ENCODE measurements around the gene DCUN1D3. TPM values are rescaled to one million over a fixed set of nuclear protein-coding genes. Genes with fewer than 3 reads are reported as not detected.
A peak's percentile ranks its signal among the peaks of the same experiment; 100 is the strongest.
"Not testable (repeated sequence)": the region's sequence is repeated elsewhere in the genome, so short reads cannot be mapped to it uniquely, and the experiment has no call there.

Gene DCUN1D3
- total RNA-seq, 2 donors from 2014 or later: 3.9 to 4.0 TPM

GRCh38 chr16:20931066-20931600 lies 31.0 kb upstream of the DCUN1D3 start:
- H3K27me3 Mint-ChIP-seq: no peaks in the 10 kb centered on the region
- H3K9me3 ChIP-seq (ENCODE audit: control insufficient read depth, low read length, poor library complexity, severe bottlenecking): no peaks in the 10 kb centered on the region
- no peak overlapping the region for H3K27ac Mint-ChIP-seq
- DNase-seq (no peak), ATAC-seq (no peak)
- no peak overlapping the region for H3K4me3 Mint-ChIP-seq
- H3K4me1 Mint-ChIP-seq: no peaks in the 10 kb centered on the region
- peaks cover 3% of the 10 kb centered on the region for H3K36me3 Mint-ChIP-seq (ENCODE audit: low read depth)

GRCh38 chr16:20930365-20930690 lies 30.2 kb upstream of the DCUN1D3 start:
- peak overlapping the region; percentile 32 for H3K27ac Mint-ChIP-seq
- no peaks in the 10 kb centered on the region for H3K9me3 ChIP-seq (ENCODE audit: control insufficient read depth, low read length, poor library complexity, severe bottlenecking)
- no peaks in the 10 kb centered on the region for H3K4me1 Mint-ChIP-seq
- H3K27me3 Mint-ChIP-seq: no peaks in the 10 kb centered on the region
- ATAC-seq (no peak), DNase-seq (no peak)
- H3K4me3 Mint-ChIP-seq: no peak overlapping the region
- H3K36me3 Mint-ChIP-seq (ENCODE audit: low read depth): peaks cover 3% of the 10 kb centered on the region

GRCh38 chr16:20929676-20930364 lies 29.7 kb upstream of the DCUN1D3 start:
- H3K9me3 ChIP-seq (ENCODE audit: control insufficient read depth, low read length, poor library complexity, severe bottlenecking); H3K36me3 Mint-ChIP-seq (ENCODE audit: low read depth); H3K4me3 Mint-ChIP-seq; ATAC-seq; H3K27me3 Mint-ChIP-seq; H3K4me1 Mint-ChIP-seq; DNase-seq: not testable (repeated sequence)
- peak overlapping the region; percentile 32 for H3K27ac Mint-ChIP-seq

GRCh38 chr16:20928774-20929411 lies 28.7 kb upstream of the DCUN1D3 start:
- ATAC-seq (no peak), DNase-seq (no peak)
- H3K4me1 Mint-ChIP-seq: no peaks in the 10 kb centered on the region
- H3K36me3 Mint-ChIP-seq (ENCODE audit: low read depth): peaks cover 3% of the 10 kb centered on the region
- H3K4me3 Mint-ChIP-seq: no peak overlapping the region
- no peak overlapping the region for H3K27ac Mint-ChIP-seq
- no peaks in the 10 kb centered on the region for H3K27me3 Mint-ChIP-seq
- no peaks in the 10 kb centered on the region for H3K9me3 ChIP-seq (ENCODE audit: control insufficient read depth, low read length, poor library complexity, severe bottlenecking)

- peaks cover 5% of the 10 kb centered on the region for H3K36me3 Mint-ChIP-seq (ENCODE audit: low read depth)
- ATAC-seq: no peak
- no peaks in the 10 kb centered on the region for H3K27me3 Mint-ChIP-seq
- H3K9me3 ChIP-seq (ENCODE audit: control insufficient read depth, low read length, poor library complexity, severe bottlenecking): no peaks in the 10 kb centered on the region
- no peaks in the 10 kb centered on the region for H3K4me1 Mint-ChIP-seq
- H3K4me3 Mint-ChIP-seq: no peak overlapping the region
- no peak overlapping the region for H3K27ac Mint-ChIP-seq
- no peak for DNase-seq
Measured at GRCh38 chr16:20925751-20926150, 25.6 kb upstream of the DCUN1D3 start.

- H3K4me3 Mint-ChIP-seq: no peak overlapping the region
- H3K9me3 ChIP-seq (ENCODE audit: control insufficient read depth, low read length, poor library complexity, severe bottlenecking): no peaks in the 10 kb centered on the region
- DNase-seq (no peak), ATAC-seq (no peak)
- H3K4me1 Mint-ChIP-seq: no peaks in the 10 kb centered on the region
- peak overlapping the region; percentile 39 for H3K27ac Mint-ChIP-seq
- peaks cover 5% of the 10 kb centered on the region for H3K36me3 Mint-ChIP-seq (ENCODE audit: low read depth)
- H3K27me3 Mint-ChIP-seq: no peaks in the 10 kb centered on the region
Measured at GRCh38 chr16:20923876-20924275, 23.7 kb upstream of the DCUN1D3 start.

- Mint-ChIP-seq H3K27ac (no peak overlapping the region), H3K27me3 (no peaks in the 10 kb centered on the region), H3K4me1 (peaks cover 8% of the 10 kb centered on the region), H3K4me3 (no peak overlapping the region), H3K36me3 (ENCODE audit: low read depth) (peaks cover 7% of the 10 kb centered on the region)
- DNase-seq (no peak), ATAC-seq (no peak)
- H3K9me3 ChIP-seq (ENCODE audit: control insufficient read depth, low read length, poor library complexity, severe bottlenecking): no peaks in the 10 kb centered on the region
Measured at GRCh38 chr16:20920799-20921198, 20.6 kb upstream of the DCUN1D3 start.

- Mint-ChIP-seq H3K4me1 (peaks cover 10% of the 10 kb centered on the region), H3K36me3 (ENCODE audit: low read depth) (peaks cover 7% of the 10 kb centered on the region), H3K27me3 (no peaks in the 10 kb centered on the region), H3K27ac (no peak overlapping the region), H3K4me3 (no peak overlapping the region)
- DNase-seq (no peak), ATAC-seq (no peak)
- H3K9me3 ChIP-seq (ENCODE audit: control insufficient read depth, low read length, poor library complexity, severe bottlenecking): no peaks in the 10 kb centered on the region
Measured at GRCh38 chr16:20920091-20920490, 19.9 kb upstream of the DCUN1D3 start.

- H3K27me3 Mint-ChIP-seq: no peaks in the 10 kb centered on the region
- H3K4me1 Mint-ChIP-seq: peaks cover 10% of the 10 kb centered on the region
- no peak overlapping the region for H3K27ac Mint-ChIP-seq
- no peaks in the 10 kb centered on the region for H3K9me3 ChIP-seq (ENCODE audit: control insufficient read depth, low read length, poor library complexity, severe bottlenecking)
- H3K4me3 Mint-ChIP-seq: no peak overlapping the region
- H3K36me3 Mint-ChIP-seq (ENCODE audit: low read depth): peaks cover 7% of the 10 kb centered on the region
- no peak for DNase-seq
- ATAC-seq: no peak
Measured at GRCh38 chr16:20918486-20919239, 18.5 kb upstream of the DCUN1D3 start.

- Mint-ChIP-seq H3K4me1 (peaks cover 10% of the 10 kb centered on the region), H3K27me3 (no peaks in the 10 kb centered on the region), H3K36me3 (ENCODE audit: low read depth) (peaks cover 5% of the 10 kb centered on the region), H3K27ac (no peak overlapping the region), H3K4me3 (no peak overlapping the region)
- DNase-seq (no peak), ATAC-seq (no peak)
- no peaks in the 10 kb centered on the region for H3K9me3 ChIP-seq (ENCODE audit: control insufficient read depth, low read length, poor library complexity, severe bottlenecking)
Measured at GRCh38 chr16:20916942-20917341, 16.8 kb upstream of the DCUN1D3 start.

- no peak for DNase-seq
- no peaks in the 10 kb centered on the region for H3K9me3 ChIP-seq (ENCODE audit: control insufficient read depth, low read length, poor library complexity, severe bottlenecking)
- Mint-ChIP-seq H3K36me3 (ENCODE audit: low read depth) (peaks cover 5% of the 10 kb centered on the region), H3K4me1 (peaks cover 13% of the 10 kb centered on the region), H3K4me3 (no peak overlapping the region), H3K27ac (no peak overlapping the region), H3K27me3 (no peaks in the 10 kb centered on the region)
- no peak for ATAC-seq
Measured at GRCh38 chr16:20916289-20916688, 16.1 kb upstream of the DCUN1D3 start.

- DNase-seq (no peak), ATAC-seq (no peak)
- no peak overlapping the region for H3K27ac Mint-ChIP-seq
- H3K4me1 Mint-ChIP-seq: peaks cover 18% of the 10 kb centered on the region
- H3K4me3 Mint-ChIP-seq: no peak overlapping the region
- H3K9me3 ChIP-seq (ENCODE audit: control insufficient read depth, low read length, poor library complexity, severe bottlenecking): no peaks in the 10 kb centered on the region
- H3K36me3 Mint-ChIP-seq (ENCODE audit: low read depth): peaks cover 5% of the 10 kb centered on the region
- H3K27me3 Mint-ChIP-seq: no peaks in the 10 kb centered on the region
Measured at GRCh38 chr16:20911361-20911760, 11.2 kb upstream of the DCUN1D3 start.

- DNase-seq (no peak), ATAC-seq (no peak)
- peaks cover 3% of the 10 kb centered on the region for H3K36me3 Mint-ChIP-seq (ENCODE audit: low read depth)
- H3K4me3 Mint-ChIP-seq: no peak overlapping the region
- no peak overlapping the region for H3K27ac Mint-ChIP-seq
- H3K4me1 Mint-ChIP-seq: peaks cover 19% of the 10 kb centered on the region
- no peaks in the 10 kb centered on the region for H3K9me3 ChIP-seq (ENCODE audit: control insufficient read depth, low read length, poor library complexity, severe bottlenecking)
- H3K27me3 Mint-ChIP-seq: no peaks in the 10 kb centered on the region
Measured at GRCh38 chr16:20910781-20911321, 10.7 kb upstream of the DCUN1D3 start.
